SK-N-SH (cell line): ENCODE measurements around the gene FAM124A. TPM values are rescaled to one million over a fixed set of nuclear protein-coding genes. Genes with fewer than 3 reads are reported as not detected.

Experiments
- CTCF ChIA-PET: fragments of 300-600, 350-600 bp; formaldehyde crosslinking; extraction: SDS; loops from one replicate; lab custom pipeline; 2021; lab: Yijun Ruan, JAX
- POLR2A ChIA-PET: fragments of 350-600 bp; sonication (Branson Sonifier 250); formaldehyde crosslinking; extraction: SDS; loops from one replicate; lab custom pipeline; 2020; ENCODE audit warnings: antibody characterized with exemption, inconsistent platforms; lab: Yijun Ruan, JAX
- DNase-seq: peaks from one replicate; pipeline ENCODE4 v3.0.0; 2012
- H2AFZ ChIP-seq: fragments of 200-600 bp; sonication (generic); 2 replicates; pipeline ENCODE4 v1.8.1; 2016; ENCODE audit warnings: antibody characterized with exemption, mild to moderate bottlenecking, low read depth
- H3F3A ChIP-seq: fragments of 200-600 bp; sonication (generic); replicated peaks from 2 replicates; pipeline ENCODE3; 2016; ENCODE audit warnings: antibody characterized with exemption, mild to moderate bottlenecking; ENCODE audit not compliant: insufficient read depth
- H3K27ac ChIP-seq, 2 experiments: fragments of 200-500 bp in 1 of 2; fragments of 200-600 bp in 1 of 2; sonication (Bioruptor generic) in 1 of 2; sonication (generic), shearing (Covaris generic) in 1 of 2; 2 replicates each; pipeline versions ENCODE4 v1.5.1 to v1.6.1; 2014 to 2016; ENCODE audit warnings: low read depth in 2 of 2, inconsistent platforms in 1 of 2, low read length in 1 of 2, mild to moderate bottlenecking in 1 of 2, mixed read lengths in 1 of 2
- H3K27me3 ChIP-seq: fragments of 200-600 bp; sonication (generic), shearing (Covaris generic); 2 replicates; pipeline ENCODE4 v1.6.1; 2016; ENCODE audit warnings: mixed run types; ENCODE audit not compliant: insufficient read depth
- H3K36me3 ChIP-seq, 2 experiments: fragments of 200-500 bp in 1 of 2; fragments of 200-600 bp in 1 of 2; sonication (Bioruptor generic) in 1 of 2; sonication (generic) in 1 of 2; replicated peaks in 1 of 2; 2 replicates each; pipeline versions ENCODE3 to v1.5.1; 2014 to 2016; ENCODE audit warnings: low read length in 1 of 2, mild to moderate bottlenecking in 1 of 2; ENCODE audit not compliant: insufficient read depth in 2 of 2, control insufficient read depth in 1 of 2
- H3K4me1 ChIP-seq, 2 experiments: fragments of 200-500 bp in 1 of 2; fragments of 200-600 bp in 1 of 2; sonication (Bioruptor generic) in 1 of 2; sonication (generic), shearing (Covaris generic) in 1 of 2; 2 replicates each; pipeline versions ENCODE4 v1.5.1 to v1.6.1; 2014 to 2016; ENCODE audit warnings: low read depth in 1 of 2, low read length in 1 of 2, mixed run types in 1 of 2; ENCODE audit not compliant: insufficient read depth in 2 of 2, control insufficient read depth in 1 of 2
- H3K4me2 ChIP-seq: fragments of 200-600 bp; sonication (generic), shearing (Covaris generic); 2 replicates; pipeline ENCODE4 v1.6.1; 2017; ENCODE audit warnings: mixed run types
- H3K4me3 ChIP-seq, 2 experiments: fragments of 200-500 bp in 1 of 2; fragments of 200-600 bp in 1 of 2; sonication (Bioruptor generic) in 1 of 2; sonication (generic), shearing (Covaris generic) in 1 of 2; 2 replicates each; pipeline versions ENCODE4 v1.5.1 to v1.8.1; 2014 to 2016; ENCODE audit warnings: low read depth in 2 of 2, inconsistent platforms in 1 of 2, low read length in 1 of 2, mild to moderate bottlenecking in 1 of 2, mixed read lengths in 1 of 2, moderate library complexity in 1 of 2
- H3K79me2 ChIP-seq: fragments of 200-600 bp; sonication (generic); 2 replicates; pipeline ENCODE4 v1.8.1; 2017; ENCODE audit warnings: mild to moderate bottlenecking; ENCODE audit not compliant: insufficient read depth
- H3K9ac ChIP-seq: fragments of 200-600 bp; sonication (generic); 2 replicates; pipeline ENCODE4 v1.6.1; 2017; ENCODE audit warnings: mixed run types
- H3K9me2 ChIP-seq: fragments of 200-600 bp; sonication (generic); 2 replicates; pipeline ENCODE4 v1.6.1; 2017; ENCODE audit warnings: mixed run types
- H3K9me3 ChIP-seq: fragments of 200-600 bp; sonication (generic); 2 replicates; pipeline ENCODE4 v1.6.1; 2017; ENCODE audit warnings: mixed run types, mild to moderate bottlenecking, moderate library complexity
- H4K20me1 ChIP-seq: fragments of 200-600 bp; sonication (generic); 2 replicates; pipeline ENCODE4 v1.6.1; 2017; ENCODE audit warnings: mild to moderate bottlenecking, mixed run types; ENCODE audit not compliant: insufficient read depth
- CHD2 ChIP-seq: fragments of 150-350 bp; IDR thresholded peaks from 2 replicates; pipeline ENCODE4 v1.6.1; 2018; ENCODE audit warnings: low read length; ENCODE audit not compliant: partially characterized antibody
- EZH2phosphoT487 ChIP-seq: fragments of 200-600 bp; sonication (generic); IDR thresholded peaks from 2 replicates; pipeline ENCODE4 v1.6.1; 2017; ENCODE audit warnings: low read depth, mixed run types, mild to moderate bottlenecking, antibody characterized with exemption, moderate library complexity, borderline replicate concordance
- FOSL2 ChIP-seq: IDR thresholded peaks from 2 replicates; pipeline ENCODE4 v1.4.0; 2012; ENCODE audit warnings: low read depth, mild to moderate bottlenecking, moderate library complexity, borderline replicate concordance
- FOXJ3 ChIP-seq: sonication (generic); formaldehyde crosslinking; IDR thresholded peaks from 2 replicates; pipeline ENCODE4 v1.5.1; 2020; ENCODE audit warnings: mild to moderate bottlenecking, missing genetic modification reagents
- GATA2 ChIP-seq: sonication (generic); formaldehyde crosslinking; IDR thresholded peaks from 2 replicates; pipeline ENCODE4 v1.5.0; 2020; ENCODE audit warnings: mild to moderate bottlenecking, missing genetic modification reagents
- MEF2A ChIP-seq: IDR thresholded peaks from 2 replicates; pipeline ENCODE4 v1.4.0; 2012; ENCODE audit warnings: low read depth, borderline replicate concordance
- MXI1 ChIP-seq: IDR thresholded peaks from 2 replicates; pipeline ENCODE4 v1.6.1; 2012; ENCODE audit warnings: mild to moderate bottlenecking, low read depth, low read length, improper control_type of control experiment
- NRF1 ChIP-seq: IDR thresholded peaks from 2 replicates; pipeline ENCODE4 v1.6.1; 2012; ENCODE audit warnings: low read depth, mild to moderate bottlenecking, low read length
- RAD21 ChIP-seq: IDR thresholded peaks from 2 replicates; pipeline ENCODE4 v1.6.1; 2012; ENCODE audit warnings: mild to moderate bottlenecking, low read length
- RFX5 ChIP-seq: IDR thresholded peaks from 2 replicates; pipeline ENCODE4 v1.6.1; 2012; ENCODE audit warnings: mild to moderate bottlenecking, improper control_type of control experiment, low read length
- RXRA ChIP-seq: IDR thresholded peaks from 2 replicates; pipeline ENCODE4 v1.4.0; 2012; ENCODE audit warnings: low read depth, mild to moderate bottlenecking, borderline replicate concordance
- TAF1 ChIP-seq: IDR thresholded peaks from 2 replicates; pipeline ENCODE4 v1.6.1; 2012; ENCODE audit warnings: low read depth, mild to moderate bottlenecking, low read length, moderate library complexity, borderline replicate concordance
- TCF12 ChIP-seq: IDR thresholded peaks from 2 replicates; pipeline ENCODE4 v1.4.0; 2012
- TEAD4 ChIP-seq: IDR thresholded peaks from 2 replicates; pipeline ENCODE4 v1.4.0; 2012; ENCODE audit warnings: mild to moderate bottlenecking, borderline replicate concordance; ENCODE audit not compliant: insufficient read depth
- WGBS: methylation state at CpG from one replicate; pipeline ENCODE4 v1.1.6; 2017; ENCODE audit warnings: low lambda C conversion rate; 5-methylcytosine and 5-hydroxymethylcytosine counted together
- polyA plus RNA-seq, 3 experiments: library from polyadenylated mRNA; depleted of rRNA; stranded (reverse); fragments of >200 nt; gene quantifications; 2 replicates each; pipeline ENCODE4 v1.2.3, GENCODE V29; 2012
- TF ChIP-seq, protein P1 (sequence below): IDR thresholded peaks from 2 replicates; pipeline ENCODE4 v1.4.0; 2012; ENCODE audit warnings: low read depth, borderline replicate concordance
- TF ChIP-seq, protein P2 (sequence below): fragments of 200-600 bp; sonication (generic); IDR thresholded peaks from 2 replicates; pipeline ENCODE4 v1.6.1; 2017; ENCODE audit warnings: antibody characterized with exemption, mild to moderate bottlenecking, moderate library complexity
- TF ChIP-seq, protein P3 (sequence below): IDR thresholded peaks from 2 replicates; pipeline ENCODE4 v1.4.0; 2012; ENCODE audit warnings: low read depth

Gene FAM124A
- polyA plus RNA-seq, 1 of the 3 experiments (the other 2 are of a cell fraction): 1.5 TPM

DNA sequence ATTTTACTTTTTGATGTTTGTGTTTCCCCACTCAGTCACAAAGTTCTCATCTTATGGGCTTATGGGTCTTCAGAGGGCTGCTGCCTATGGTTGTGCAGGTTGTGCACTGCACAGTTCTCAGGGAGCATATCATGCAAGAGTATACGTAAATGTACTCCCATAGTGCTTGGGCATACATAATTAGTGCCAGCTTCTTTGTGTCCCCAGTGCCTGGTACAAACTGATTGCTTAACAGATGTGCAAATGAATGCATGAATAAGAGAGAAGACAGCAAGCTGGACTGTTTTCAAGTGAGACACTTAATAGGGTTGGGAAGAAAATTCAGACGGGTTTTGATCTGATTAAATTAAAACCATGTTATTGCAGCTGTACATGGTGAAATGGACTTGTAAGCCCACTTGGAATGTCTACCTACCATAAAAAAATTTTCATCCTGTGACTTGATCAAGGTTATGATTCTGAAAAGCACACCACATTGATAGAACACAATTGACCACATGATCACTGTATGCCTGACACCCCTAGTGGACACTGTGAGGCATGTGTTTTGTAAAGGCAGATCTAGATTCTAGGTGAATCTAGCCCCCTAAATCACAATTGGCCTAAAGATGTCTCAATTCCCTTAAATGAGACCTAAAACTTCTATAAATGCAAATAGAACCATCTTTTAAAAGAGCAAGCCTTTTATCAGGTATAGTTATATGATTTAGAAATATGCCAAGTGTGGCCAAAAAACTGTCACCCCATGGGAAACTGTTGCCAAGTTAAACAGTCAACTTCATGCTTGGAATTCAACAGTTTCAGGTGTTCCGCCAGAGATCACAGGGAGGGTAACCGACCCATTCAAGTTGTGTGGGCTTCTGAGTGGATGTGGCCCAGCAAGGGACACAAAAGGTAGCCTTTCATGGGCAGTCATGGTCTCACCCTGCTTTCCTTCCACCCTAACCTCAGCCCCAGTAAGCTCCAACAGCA lies 27.9 kb downstream of the FAM124A start:
- peaks cover 0 to 25% of the 10 kb centered on the region in 2 experiments; a peak in 2 of 4 replicates for H3K4me1 ChIP-seq
- no peak overlapping the region for H3K4me2 ChIP-seq
- H3K9ac ChIP-seq: no peak overlapping the region
- no peak overlapping the region for H3K27ac ChIP-seq
- no peaks in the 10 kb centered on the region for H3K9me2 ChIP-seq
- peaks cover 4% of the 10 kb centered on the region for H3F3A ChIP-seq
- H3K27me3 ChIP-seq: no peaks in the 10 kb centered on the region
- H3K9me3 ChIP-seq: no peaks in the 10 kb centered on the region
- H4K20me1 ChIP-seq: no peaks in the 10 kb centered on the region
- no peaks in the 10 kb centered on the region for H3K79me2 ChIP-seq
- TF ChIP-seq MXI1 (no peak), RXRA (no peak), RAD21 (peak; percentile 40), GATA2 (CRISPR knock-in tag) (no peak), EZH2phosphoT487 (no peak), TCF12 (no peak), FOXJ3 (no peak), NRF1 (no peak), FOSL2 (no peak), RFX5 (no peak), CHD2 (no peak), TEAD4 (no peak), TAF1 (no peak), MEF2A (no peak)
- TF ChIP-seq, protein P1, sequence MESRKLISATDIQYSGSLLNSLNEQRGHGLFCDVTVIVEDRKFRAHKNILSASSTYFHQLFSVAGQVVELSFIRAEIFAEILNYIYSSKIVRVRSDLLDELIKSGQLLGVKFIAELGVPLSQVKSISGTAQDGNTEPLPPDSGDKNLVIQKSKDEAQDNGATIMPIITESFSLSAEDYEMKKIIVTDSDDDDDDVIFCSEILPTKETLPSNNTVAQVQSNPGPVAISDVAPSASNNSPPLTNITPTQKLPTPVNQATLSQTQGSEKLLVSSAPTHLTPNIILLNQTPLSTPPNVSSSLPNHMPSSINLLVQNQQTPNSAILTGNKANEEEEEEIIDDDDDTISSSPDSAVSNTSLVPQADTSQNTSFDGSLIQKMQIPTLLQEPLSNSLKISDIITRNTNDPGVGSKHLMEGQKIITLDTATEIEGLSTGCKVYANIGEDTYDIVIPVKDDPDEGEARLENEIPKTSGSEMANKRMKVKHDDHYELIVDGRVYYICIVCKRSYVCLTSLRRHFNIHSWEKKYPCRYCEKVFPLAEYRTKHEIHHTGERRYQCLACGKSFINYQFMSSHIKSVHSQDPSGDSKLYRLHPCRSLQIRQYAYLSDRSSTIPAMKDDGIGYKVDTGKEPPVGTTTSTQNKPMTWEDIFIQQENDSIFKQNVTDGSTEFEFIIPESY: no peak
- TF ChIP-seq, protein P2, sequence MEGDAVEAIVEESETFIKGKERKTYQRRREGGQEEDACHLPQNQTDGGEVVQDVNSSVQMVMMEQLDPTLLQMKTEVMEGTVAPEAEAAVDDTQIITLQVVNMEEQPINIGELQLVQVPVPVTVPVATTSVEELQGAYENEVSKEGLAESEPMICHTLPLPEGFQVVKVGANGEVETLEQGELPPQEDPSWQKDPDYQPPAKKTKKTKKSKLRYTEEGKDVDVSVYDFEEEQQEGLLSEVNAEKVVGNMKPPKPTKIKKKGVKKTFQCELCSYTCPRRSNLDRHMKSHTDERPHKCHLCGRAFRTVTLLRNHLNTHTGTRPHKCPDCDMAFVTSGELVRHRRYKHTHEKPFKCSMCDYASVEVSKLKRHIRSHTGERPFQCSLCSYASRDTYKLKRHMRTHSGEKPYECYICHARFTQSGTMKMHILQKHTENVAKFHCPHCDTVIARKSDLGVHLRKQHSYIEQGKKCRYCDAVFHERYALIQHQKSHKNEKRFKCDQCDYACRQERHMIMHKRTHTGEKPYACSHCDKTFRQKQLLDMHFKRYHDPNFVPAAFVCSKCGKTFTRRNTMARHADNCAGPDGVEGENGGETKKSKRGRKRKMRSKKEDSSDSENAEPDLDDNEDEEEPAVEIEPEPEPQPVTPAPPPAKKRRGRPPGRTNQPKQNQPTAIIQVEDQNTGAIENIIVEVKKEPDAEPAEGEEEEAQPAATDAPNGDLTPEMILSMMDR: peak; percentile 56
- TF ChIP-seq, protein P3, sequence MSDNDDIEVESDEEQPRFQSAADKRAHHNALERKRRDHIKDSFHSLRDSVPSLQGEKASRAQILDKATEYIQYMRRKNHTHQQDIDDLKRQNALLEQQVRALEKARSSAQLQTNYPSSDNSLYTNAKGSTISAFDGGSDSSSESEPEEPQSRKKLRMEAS: no peak
- H3K36me3 ChIP-seq: no peaks in the 10 kb centered on the region
- WGBS: 71% methylated on average over 4 of the region's 4 CpGs
- no peak overlapping the region for H3K4me3 ChIP-seq
- H2AFZ ChIP-seq: no peak overlapping the region
- ChIA-PET POLR2A (no interaction called here), CTCF (interaction anchor here (0.7 to 2.5 kb wide), 8 partner anchors 9 to 101 kb away, joined by 3 to 8 read pairs (median 3); no protein-coding TSS in a partner anchor)
- peak; percentile 65 for DNase-seq
